Heart right ventricle (tissue), 16 donors: ENCODE data around the gene MYO1H. TPM values are rescaled to one million over a fixed set of nuclear protein-coding genes. Genes with fewer than 3 reads are reported as not detected.

ENCODE experiments used
- ATAC-seq, 8 donors: fragments of 200-7000 bp; cut with Tn5 transposase; one replicate each; pipeline ENCODE4 v1.9.1; 2020; ENCODE audit warnings: mild to moderate bottlenecking in 8 of 8, moderate library complexity in 8 of 8, moderate number of reproducible peaks in 1 of 8
- DNase-seq, 2 donors: peaks; one replicate each; pipeline ENCODE4 v3.0.0-alpha.2; 2020
- H3K27ac ChIP-seq, 10 donors: fragments of 200-600 bp; sonication (generic) in 2 of 10; one replicate each; pipeline versions ENCODE4 v1.5.0 to v1.8.0; 2020 to 2022; ENCODE audit warnings: mild to moderate bottlenecking in 3 of 10
- H3K27me3 ChIP-seq, 7 donors: fragments of 200-600 bp; one replicate each; pipeline ENCODE4 v1.8.0; 2021 to 2022; ENCODE audit warnings: mild to moderate bottlenecking in 2 of 7
- H3K36me3 ChIP-seq, 9 donors: fragments of 200-600 bp; sonication (generic) in 1 of 9; one replicate each; pipeline versions ENCODE4 v1.5.0 to v1.8.0; 2020 to 2022; ENCODE audit warnings: mild to moderate bottlenecking in 2 of 9
- H3K4me1 ChIP-seq, 9 donors: fragments of 200-600 bp; sonication (generic) in 1 of 9; one replicate each; pipeline versions ENCODE4 v1.5.0 to v1.8.0; 2020 to 2022; ENCODE audit warnings: mild to moderate bottlenecking in 4 of 9
- H3K4me3 ChIP-seq, 10 donors: fragments of 200-600 bp; sonication (generic) in 2 of 10; one replicate each; pipeline versions ENCODE4 v1.5.0 to v1.8.0; 2020 to 2022; ENCODE audit warnings: mild to moderate bottlenecking in 7 of 10, moderate library complexity in 2 of 10
- H3K9me3 ChIP-seq, 11 donors: fragments of 200-600 bp in 10 of 11; sonication (generic) in 2 of 11; one replicate each; pipeline versions ENCODE4 v1.5.0 to v1.8.0; 2013 to 2022; ENCODE audit warnings: mild to moderate bottlenecking in 2 of 11, control low read depth in 1 of 11, moderate library complexity in 1 of 11
- WGBS, 2 donors: extraction: QIAGEN DNeasy Blood & Tissue Kit; methylation state at CpG; one replicate each; pipeline ENCODE4 v1.1.7; 2013; ENCODE audit warnings: inconsistent platforms in 1 of 2; 5-methylcytosine and 5-hydroxymethylcytosine counted together
- intact Hi-C, 10 donors: fragments of 100-400 bp; cut with DNase I; formaldehyde crosslinking; loops; one replicate each; pipeline versions ENCODE4 v1.11.1 to v1.14.2; 2022
- polyA plus RNA-seq, 2 donors: library from polyadenylated mRNA; stranded (reverse); fragments of 200-250 nt; gene quantifications; one replicate each; pipeline ENCODE4 v1.2.3, GENCODE V29; 2013
- total RNA-seq, 10 donors: library from RNA; stranded (reverse); fragmentation: NEBNext Ultra II Directional in 3 of 10; extraction: Animal tissue kit (Norgen Biotek cat#: 25700) in 3 of 10; gene quantifications; one replicate each; pipeline versions ENCODE4 v1.2.1 to v1.2.4, GENCODE V29; 2021 to 2023
- TF ChIP-seq, protein P1 (sequence below), 9 donors: fragments of 200-600 bp; sonication (generic) in 2 of 9; IDR thresholded peaks; one replicate each; pipeline versions ENCODE4 v1.5.0 to v1.8.0; 2021 to 2022; ENCODE audit warnings: antibody characterized with exemption in 9 of 9, mild to moderate bottlenecking in 5 of 9, moderate library complexity in 1 of 9
- donor health status: Arrhythmogenic right ventricular cardiomyopathy.
- donor health status: ischemic (EF 13 %, LVEDD 7.1; RV severe dilation, severe dysfunction).
- donor health status: healthy with polysubstance abuse.
- donor health status: DM: no; HTN: yes; CAD: no.
- donor health status: DM: no; HTN: no; CAD: no.
- donor health status: ischemic (EF 25% LVEDD 6.9; RV normal size, moderate dysfunction).
- donor health status: ischemic (EF 25% LVEDD 5.7; RV mildly dilated, moderate dysfunction).
- donor health status: healthy.
- donor health status: DM: yes; HTN: yes; CAD: no.
- donor health status: Ischemic cardiomyopathy.
- donor health status: ischemic (EF 35%, LVEDD 5.7; RV mildly dilated, moderate dysfunction).
- donor health status: nonischemic (EF 11% LVEDD 7.7; RV severe dilation, severe dysfunction).
- donor health status: DM: yes; HTN: yes; CAD: no.
- donor health status: PGD.
- donor health status: ischemic (EF 29% LVEDD 5.4; RV normal size, mild dysfunction).
- donor health status: nonischemic (EF 23%, LVEDD 6.1; RV moderate dilation, normal function).

The MYO1H gene
- total and polyA plus RNA-seq, 12 donors, result 0.07 to 1.3 (median 0.51) TPM; not detected in 4

DNA sequence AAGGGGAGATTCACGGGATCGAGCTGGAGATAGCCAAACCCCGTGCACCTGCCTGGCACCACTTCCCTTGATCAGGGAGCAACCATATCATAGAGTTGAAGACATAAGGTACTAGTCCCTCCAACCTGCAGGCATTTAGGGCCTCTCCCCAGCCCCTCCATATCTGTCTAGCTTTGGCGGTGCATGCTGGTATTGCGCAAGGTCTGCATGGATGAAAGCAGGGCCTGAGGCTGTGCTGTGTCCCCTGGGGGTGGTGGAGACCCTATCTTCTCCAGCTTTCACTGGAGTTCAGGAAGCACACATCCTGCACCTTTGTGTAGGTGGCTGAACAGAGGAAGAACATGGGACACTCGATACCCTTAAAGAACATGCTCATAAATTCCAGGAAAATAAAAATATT is 82.5 kb downstream of the MYO1H start:
- H3K27me3 ChIP-seq, result no peaks in the 10 kb centered on the region
- intact Hi-C loops, result loop anchor here in 6 of 10 donors (5.0 to 10.0 kb wide), 4 partner anchors 42 to 345 kb away; partner anchors contain the start of genes KCTD10 (in 3 of the 6) and UBE3B (in 3 of the 6)
- TF ChIP-seq, protein P1, sequence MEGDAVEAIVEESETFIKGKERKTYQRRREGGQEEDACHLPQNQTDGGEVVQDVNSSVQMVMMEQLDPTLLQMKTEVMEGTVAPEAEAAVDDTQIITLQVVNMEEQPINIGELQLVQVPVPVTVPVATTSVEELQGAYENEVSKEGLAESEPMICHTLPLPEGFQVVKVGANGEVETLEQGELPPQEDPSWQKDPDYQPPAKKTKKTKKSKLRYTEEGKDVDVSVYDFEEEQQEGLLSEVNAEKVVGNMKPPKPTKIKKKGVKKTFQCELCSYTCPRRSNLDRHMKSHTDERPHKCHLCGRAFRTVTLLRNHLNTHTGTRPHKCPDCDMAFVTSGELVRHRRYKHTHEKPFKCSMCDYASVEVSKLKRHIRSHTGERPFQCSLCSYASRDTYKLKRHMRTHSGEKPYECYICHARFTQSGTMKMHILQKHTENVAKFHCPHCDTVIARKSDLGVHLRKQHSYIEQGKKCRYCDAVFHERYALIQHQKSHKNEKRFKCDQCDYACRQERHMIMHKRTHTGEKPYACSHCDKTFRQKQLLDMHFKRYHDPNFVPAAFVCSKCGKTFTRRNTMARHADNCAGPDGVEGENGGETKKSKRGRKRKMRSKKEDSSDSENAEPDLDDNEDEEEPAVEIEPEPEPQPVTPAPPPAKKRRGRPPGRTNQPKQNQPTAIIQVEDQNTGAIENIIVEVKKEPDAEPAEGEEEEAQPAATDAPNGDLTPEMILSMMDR (IDR thresholded peaks at IDR 0.05), result no peak
- DNase-seq, result no peak
- H3K27ac ChIP-seq, result no peak overlapping the region
- H3K4me3 ChIP-seq, result no peak overlapping the region
- ATAC-seq, result no peak
- 93 to 96% methylated on average over 6 of the region's 6 CpGs for WGBS, 2 donors
- H3K4me1 ChIP-seq, result peaks cover 0 to 19% (median 12%) of the 10 kb centered on the region in 9 donors
- no peaks in the 10 kb centered on the region for H3K36me3 ChIP-seq
- no peaks in the 10 kb centered on the region for H3K9me3 ChIP-seq

DNA sequence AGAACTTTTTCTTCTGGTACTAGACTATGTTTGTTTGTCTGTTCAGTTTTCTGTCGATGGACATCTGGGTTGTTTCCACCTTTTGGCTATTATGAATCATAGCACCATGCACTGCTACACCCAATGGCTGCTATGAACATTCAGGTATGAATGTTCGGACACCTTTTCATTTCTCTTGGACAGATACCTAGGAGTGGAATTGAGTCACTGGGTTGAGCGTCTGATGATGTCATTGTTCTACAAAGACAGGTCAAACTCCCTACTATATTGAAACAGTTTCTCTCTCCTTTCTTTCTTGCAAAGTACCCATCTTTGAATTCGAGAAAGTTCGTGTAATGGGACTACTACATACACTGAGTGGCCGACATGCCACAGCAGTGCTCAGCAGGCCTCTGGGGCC is 84.7 kb downstream of the MYO1H start:
- Histone ChIP-seq H3K4me3 (no peak overlapping the region), H3K27me3 (no peaks in the 10 kb centered on the region), H3K4me1 (peaks cover 0 to 29% (median 12%) of the 10 kb centered on the region in 9 donors), H3K9me3 (no peaks in the 10 kb centered on the region), H3K36me3 (no peaks in the 10 kb centered on the region), H3K27ac (peak overlapping the region in 5 of 10 donors; percentile 33 to 79 (median 63))
- 64 to 69% methylated on average over 6 of the region's 6 CpGs for WGBS, 2 donors
- TF ChIP-seq, protein P1 (IDR thresholded peaks at IDR 0.05), result no peak
- intact Hi-C loops, result loop anchor here in 8 of 10 donors (2.0 to 10.0 kb wide), 5 partner anchors 40 to 342 kb away; partner anchors contain the start of genes KCTD10 (in 6 of the 8) and UBE3B (in 6 of the 8)
- no peak for ATAC-seq
- DNase-seq, result no peak

DNA sequence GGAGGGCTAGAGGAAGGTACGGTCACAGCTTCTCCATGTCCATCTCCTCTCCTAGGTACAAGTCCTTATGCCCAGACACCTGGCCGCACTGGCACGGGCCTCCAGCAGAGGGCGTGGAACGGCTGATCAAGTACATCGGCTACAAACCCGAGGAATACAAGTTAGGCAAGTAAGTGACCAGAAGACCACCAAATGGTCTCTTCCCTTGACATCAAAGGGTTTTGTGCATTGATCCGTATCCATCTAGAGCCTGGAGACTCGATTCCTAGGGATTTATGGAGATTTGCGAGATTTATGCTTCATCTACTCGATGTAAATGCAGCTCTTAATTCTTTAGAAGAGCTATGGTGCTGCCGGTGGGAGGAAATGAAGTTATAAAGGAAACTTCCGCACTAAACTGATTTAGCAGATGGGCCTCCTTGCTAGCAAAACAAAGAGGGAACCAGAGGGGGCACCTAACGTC is 85.2 kb downstream of the MYO1H start:
- peak overlapping the region in 5 of 10 donors; percentile 5 to 33 (median 21) for H3K4me3 ChIP-seq
- H3K36me3 ChIP-seq, result no peaks in the 10 kb centered on the region
- ATAC-seq, result peak; percentile 49 to 89 (median 76)
- peak; percentile 84 to 88 for DNase-seq
- WGBS, 2 donors, result 25 to 31% methylated on average over 14 of the region's 14 CpGs
- intact Hi-C loops, result loop anchor here in 8 of 10 donors (2.0 to 10.0 kb wide), 5 partner anchors 39 to 342 kb away; partner anchors contain the start of genes KCTD10 (in 6 of the 8) and UBE3B (in 6 of the 8)
- no peaks in the 10 kb centered on the region for H3K27me3 ChIP-seq
- TF ChIP-seq, protein P1 (IDR thresholded peaks at IDR 0.05), result peak; percentile 66 to 90 (median 84)
- peaks cover 0 to 29% (median 12%) of the 10 kb centered on the region in 9 donors for H3K4me1 ChIP-seq
- H3K27ac ChIP-seq, result peak overlapping the region in 7 of 10 donors; percentile 27 to 79 (median 47)
- no peaks in the 10 kb centered on the region for H3K9me3 ChIP-seq

DNA sequence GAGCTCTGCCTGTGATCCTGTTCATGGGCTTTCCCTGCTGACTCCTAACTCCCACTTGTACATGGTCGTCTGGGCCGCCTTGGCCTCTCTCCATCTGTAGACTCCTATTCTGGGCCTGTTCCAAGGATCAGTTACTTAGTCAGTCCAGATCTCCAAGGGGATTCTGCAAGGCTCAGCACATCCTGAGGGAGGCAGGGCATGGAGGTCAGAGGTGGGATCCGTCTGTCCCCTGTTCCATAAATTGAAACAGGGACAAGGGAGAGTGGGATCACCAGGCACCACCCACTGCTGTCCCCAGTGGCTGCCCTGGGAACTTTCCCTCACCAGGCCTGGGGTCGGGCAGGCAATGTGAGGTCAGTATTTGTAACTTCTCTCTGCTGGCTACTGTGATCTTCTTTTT is 85.9 kb downstream of the MYO1H start:
- Histone ChIP-seq H3K4me1 (peaks cover 0 to 29% (median 12%) of the 10 kb centered on the region in 9 donors), H3K27ac (peak overlapping the region in 7 of 10 donors; percentile 27 to 79 (median 47)), H3K27me3 (no peaks in the 10 kb centered on the region), H3K4me3 (no peak overlapping the region), H3K36me3 (no peaks in the 10 kb centered on the region), H3K9me3 (no peaks in the 10 kb centered on the region)
- intact Hi-C loops, result loop anchor here in 8 of 10 donors (2.0 to 10.0 kb wide), 5 partner anchors 39 to 341 kb away; partner anchors contain the start of genes KCTD10 (in 6 of the 8) and UBE3B (in 6 of the 8)
- peak; percentile 30 to 69 (median 58) for ATAC-seq
- TF ChIP-seq, protein P1 (IDR thresholded peaks at IDR 0.05), result peak in 6 of 9 donors; percentile 10 to 44 (median 30)
- DNase-seq, result peak; percentile 19 to 45
- WGBS, 2 donors, result 61 to 71% methylated on average over 4 of the region's 4 CpGs
